Measurements from ENCODE around the gene HSD17B1.
A peak's percentile ranks its signal among the peaks of the same experiment; 100 is the strongest.

Gene HSD17B1

GRCh38 chr17:42559075-42559474 lies 6.4 kb downstream of the HSD17B1 start:
- peak overlapping the region; percentile 65 for H3K27ac ChIP-seq
- ChIA-PET CTCF (interaction anchor here (0.6 kb wide), 1 partner anchor 18 kb away, joined by 3 read pairs; the partner anchor contains the start of gene PSMC3IP), POLR2A (ENCODE audit: low non-redundant PET) (no interaction called here)
- no peak for TF ChIP-seq CTCF (conservative IDR thresholded peaks at IDR 0.05; ENCODE audit: low read depth)
- no peak for DNase-seq (ENCODE audit: low spot score)

- no peak for TF ChIP-seq CTCF (conservative IDR thresholded peaks at IDR 0.05; ENCODE audit: low read depth)
- H3K27ac ChIP-seq, result peak overlapping the region; percentile 65
- POLR2A ChIA-PET (ENCODE audit: low non-redundant PET), result no interaction called here
- DNase-seq (ENCODE audit: low spot score), result no peak
- CTCF ChIA-PET, result no interaction called here
These were observed 7.5 kb downstream of the HSD17B1 start for GRCh38 chr17:42560246-42560645.

- DNase-seq (ENCODE audit: low spot score), result peak; percentile 98
- H3K27ac ChIP-seq, result peak within 1 kb of the TSS; percentile 89
- ChIA-PET POLR2A (ENCODE audit: low non-redundant PET) (no interaction called here), CTCF (no interaction called here)
- no peak for TF ChIP-seq CTCF (conservative IDR thresholded peaks at IDR 0.05; ENCODE audit: low read depth)
These were observed 9.2 kb downstream of the HSD17B1 start, which contains the start of gene COASY for GRCh38 chr17:42561897-42562387. COASY (plus strand) TSS chr17:42562148; CDS start chr17:42562623, 475 bp downstream.

GRCh38 chr17:42562388-42563142 lies 9.8 kb downstream of the HSD17B1 start:
- DNase-seq (ENCODE audit: low spot score), result no peak
- CTCF ChIA-PET, result no interaction called here
- POLR2A ChIA-PET (ENCODE audit: low non-redundant PET), result no interaction called here
- TF ChIP-seq CTCF (conservative IDR thresholded peaks at IDR 0.05; ENCODE audit: low read depth), result no peak
- H3K27ac ChIP-seq, result peak overlapping the region; percentile 89

GRCh38 chr17:42563143-42563509 lies 10.4 kb downstream of the HSD17B1 start:
- ChIA-PET POLR2A (ENCODE audit: low non-redundant PET) (interaction anchor here (0.7 kb wide), 1 partner anchor 114 kb away, joined by 4 read pairs; no protein-coding TSS in a partner anchor), CTCF (no interaction called here)
- DNase-seq (ENCODE audit: low spot score), result no peak
- peak overlapping the region; percentile 89 for H3K27ac ChIP-seq
- no peak for TF ChIP-seq CTCF (conservative IDR thresholded peaks at IDR 0.05; ENCODE audit: low read depth)

- peak overlapping the region; percentile 89 for H3K27ac ChIP-seq
- CTCF ChIA-PET, result no interaction called here
- no peak for DNase-seq (ENCODE audit: low spot score)
- POLR2A ChIA-PET (ENCODE audit: low non-redundant PET), result interaction anchor here (0.7 kb wide), 1 partner anchor 114 kb away, joined by 4 read pairs; no protein-coding TSS in a partner anchor
- TF ChIP-seq CTCF (conservative IDR thresholded peaks at IDR 0.05; ENCODE audit: low read depth), result no peak
These were observed 10.8 kb downstream of the HSD17B1 start for GRCh38 chr17:42563543-42563942.

Data from RWPE1 (cell line).